GM21576 (cell line): ENCODE measurements around the gene CFAP299.
A peak's percentile ranks its signal among the peaks of the same experiment; 100 is the strongest.
"Not testable (repeated sequence)": the region's sequence is repeated elsewhere in the genome, so short reads cannot be mapped to it uniquely, and the experiment has no call there.

ENCODE experiments used
- ATAC-seq: cut with Tn5 transposase; IDR thresholded peaks from one replicate; pipeline ENCODE4 v1.9.1; 2021; ENCODE audit warnings: mild to moderate bottlenecking, moderate library complexity; ENCODE audit not compliant: unreplicated experiment

The CFAP299 gene

GRCh38 chr4:80335554-80336358 is at the start of gene CFAP299:
TSS of gene CFAP299 (plus strand) at chr4:80335730.
- peak; percentile 97 for ATAC-seq

- no peak for ATAC-seq
Observed at GRCh38 chr4:80286451-80286850, 49.1 kb upstream of the CFAP299 start.

GRCh38 chr4:80290665-80291064 is 44.9 kb upstream of the CFAP299 start:
- ATAC-seq: not testable (repeated sequence)

GRCh38 chr4:80294206-80294605 is 41.3 kb upstream of the CFAP299 start:
- ATAC-seq: no peak

GRCh38 chr4:80295336-80295735 is 40.2 kb upstream of the CFAP299 start:
- ATAC-seq: no peak

- no peak for ATAC-seq
Observed at GRCh38 chr4:80295826-80296225, 39.7 kb upstream of the CFAP299 start.

- ATAC-seq: no peak
Observed at GRCh38 chr4:80301884-80302283, 33.6 kb upstream of the CFAP299 start.

- ATAC-seq: no peak
Observed at GRCh38 chr4:80302616-80303223, 32.8 kb upstream of the CFAP299 start.

- no peak for ATAC-seq
Observed at GRCh38 chr4:80305466-80305865, 30.1 kb upstream of the CFAP299 start.

- no peak for ATAC-seq
Observed at GRCh38 chr4:80306260-80306659, 29.3 kb upstream of the CFAP299 start.

GRCh38 chr4:80307183-80307735 is 28.3 kb upstream of the CFAP299 start:
- ATAC-seq: no peak

GRCh38 chr4:80307774-80308465 is 27.6 kb upstream of the CFAP299 start:
- ATAC-seq: no peak

GRCh38 chr4:80308466-80308822 is 27.1 kb upstream of the CFAP299 start:
- ATAC-seq: no peak

- ATAC-seq: no peak
Observed at GRCh38 chr4:80309294-80310004, 26.1 kb upstream of the CFAP299 start.

GRCh38 chr4:80311130-80311529 is 24.4 kb upstream of the CFAP299 start:
- ATAC-seq: no peak

- no peak for ATAC-seq
Observed at GRCh38 chr4:80312124-80312523, 23.4 kb upstream of the CFAP299 start.

- no peak for ATAC-seq
Observed at GRCh38 chr4:80313627-80314026, 21.9 kb upstream of the CFAP299 start.

GRCh38 chr4:80315848-80316247 is 19.7 kb upstream of the CFAP299 start:
- not testable (repeated sequence) for ATAC-seq

- no peak for ATAC-seq
Observed at GRCh38 chr4:80321341-80321740, 14.2 kb upstream of the CFAP299 start.

GRCh38 chr4:80321776-80322175 is 13.8 kb upstream of the CFAP299 start:
- no peak for ATAC-seq

- no peak for ATAC-seq
Observed at GRCh38 chr4:80322716-80323115, 12.8 kb upstream of the CFAP299 start.
